NCI-H2196 (cell line): ENCODE data around the gene CLN5.
"Not testable (repeated sequence)": the region's sequence is repeated elsewhere in the genome, so short reads cannot be mapped to it uniquely, and the experiment has no call there.

ENCODE experiments used
- DNase-seq: peaks from one replicate; lab custom pipeline; 2025; ENCODE audit not compliant: unreplicated experiment; lab: John Stamatoyannopoulos, UW

CLN5 gene

DNA sequence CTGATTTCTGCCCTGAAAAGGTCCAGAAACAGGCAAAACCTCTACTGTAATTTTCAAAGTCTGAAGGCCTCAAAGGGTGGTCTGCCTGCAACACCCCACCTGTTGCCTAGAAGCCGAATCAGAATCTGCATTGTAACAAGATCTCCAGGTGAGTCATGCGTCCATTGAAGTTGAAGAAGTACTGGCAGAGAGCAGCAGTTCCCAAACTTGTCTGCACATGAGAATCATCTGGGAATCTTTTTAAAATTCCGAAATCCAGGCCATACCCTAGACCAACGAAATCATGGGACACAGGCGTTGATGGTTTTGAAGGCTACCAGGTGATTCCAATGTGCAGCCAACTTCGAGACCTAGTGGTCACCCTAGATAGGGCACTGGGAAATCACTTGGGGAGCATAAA is 16.0 kb upstream of the CLN5 start:
- DNase-seq: no peak

DNA sequence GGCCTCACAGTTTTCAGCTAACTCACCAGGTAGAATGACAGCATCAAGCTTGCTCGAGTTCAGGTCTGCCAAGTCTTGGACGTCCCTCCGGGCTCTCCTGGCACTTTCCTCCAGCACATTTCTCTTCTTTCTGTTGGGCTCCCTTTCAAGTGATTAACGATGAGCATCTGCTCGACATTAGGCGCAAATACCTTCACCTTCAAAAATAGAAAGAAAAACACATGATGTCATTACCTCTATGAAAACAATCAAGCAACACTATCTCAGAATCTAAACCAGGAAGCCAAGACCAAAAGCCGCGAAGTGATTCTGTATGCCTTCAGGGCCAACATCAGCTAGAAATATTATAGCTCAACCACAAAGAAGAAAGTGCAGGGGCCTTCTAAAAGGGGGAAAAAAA is 15.4 kb upstream of the CLN5 start:
- no peak for DNase-seq

DNA sequence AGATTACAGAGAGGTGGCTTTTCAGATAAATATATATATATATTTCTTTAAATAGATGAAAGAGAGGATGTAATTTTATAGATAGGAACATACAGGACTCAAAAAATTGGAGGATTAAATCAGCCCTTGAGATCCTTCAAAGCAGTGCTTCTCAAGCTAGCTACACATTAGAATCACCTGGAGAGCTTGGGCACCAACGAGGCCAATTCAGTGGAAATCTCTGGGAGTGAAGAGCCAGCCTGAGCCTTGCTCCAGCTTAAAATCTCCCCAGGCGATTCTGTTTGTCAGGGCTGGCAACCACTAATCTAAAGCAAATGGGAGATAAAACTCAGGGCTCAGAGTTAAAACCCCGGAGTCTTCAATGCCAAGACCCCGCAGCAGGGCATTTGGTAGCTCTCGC is 15.0 kb upstream of the CLN5 start:
- DNase-seq: no peak

DNA sequence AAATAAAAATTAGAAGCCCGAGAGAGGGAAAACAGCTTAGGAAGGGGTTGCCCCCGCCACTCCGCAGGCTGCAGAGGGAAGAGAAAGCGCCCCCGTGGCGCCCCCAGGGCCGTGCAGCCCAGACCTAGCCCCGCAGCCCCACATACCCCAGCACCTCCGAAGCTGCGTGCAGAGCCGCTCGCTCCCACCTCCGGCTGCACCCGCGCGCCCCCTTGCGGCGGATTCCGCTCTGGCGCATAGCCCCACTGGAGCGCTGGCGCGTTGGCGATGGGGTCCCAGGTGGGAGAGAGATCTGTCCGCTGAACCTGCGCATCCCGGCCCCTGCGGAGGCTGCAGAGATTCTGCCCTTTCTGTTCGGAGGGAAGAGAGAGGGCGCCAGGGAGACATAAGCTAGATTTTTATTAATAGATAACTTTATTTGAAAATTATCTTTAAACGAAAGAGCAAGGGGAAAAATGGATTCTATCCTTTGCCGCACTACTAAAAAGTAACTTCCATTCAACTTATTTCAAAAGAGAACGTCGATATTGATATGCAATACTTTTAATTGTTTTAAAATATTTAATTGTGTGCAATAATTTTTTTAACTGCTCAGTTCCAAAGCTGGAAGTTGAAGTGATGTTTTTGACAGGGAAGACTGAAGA is 11.7 kb upstream of the CLN5 start:
- peak; percentile 50 for DNase-seq

DNA sequence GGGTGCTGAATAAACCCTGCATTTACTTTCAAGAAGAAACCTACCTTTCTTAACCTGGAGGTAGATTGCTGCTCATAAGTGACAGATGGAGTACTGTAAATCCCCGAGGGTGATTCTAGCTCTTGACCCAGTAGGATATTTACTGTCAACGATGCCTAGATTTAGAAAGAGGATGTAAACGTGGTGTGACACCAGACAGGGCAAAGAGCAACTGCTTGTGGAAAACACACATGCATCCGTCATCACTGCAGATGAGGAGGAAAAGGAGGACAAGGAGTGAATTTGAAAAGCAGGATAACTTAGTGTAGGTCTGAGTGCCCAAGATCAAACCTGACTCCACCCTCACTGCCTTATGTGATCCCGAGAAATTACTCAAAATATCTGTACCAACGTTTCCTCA is 9.8 kb upstream of the CLN5 start:
- DNase-seq: no peak

DNA sequence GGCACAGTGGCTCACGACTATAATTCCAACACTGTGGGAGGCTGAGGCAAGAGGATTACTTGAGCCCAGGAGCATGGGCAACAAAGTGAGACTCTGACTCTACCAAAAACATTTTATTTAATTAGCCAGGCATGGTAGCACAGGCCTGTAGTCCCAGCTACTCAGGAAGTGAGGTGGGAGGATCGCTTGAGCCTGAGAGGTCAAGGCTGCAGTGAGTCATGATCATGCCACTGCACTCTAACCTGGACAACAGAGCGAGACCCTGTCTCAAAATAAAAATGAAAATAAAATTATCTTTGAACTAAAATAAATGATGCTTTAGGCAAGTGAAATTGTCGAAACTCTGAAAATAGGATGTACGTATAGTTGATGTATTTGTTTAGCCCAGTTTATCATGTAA is 8.2 kb upstream of the CLN5 start:
- no peak for DNase-seq

DNA sequence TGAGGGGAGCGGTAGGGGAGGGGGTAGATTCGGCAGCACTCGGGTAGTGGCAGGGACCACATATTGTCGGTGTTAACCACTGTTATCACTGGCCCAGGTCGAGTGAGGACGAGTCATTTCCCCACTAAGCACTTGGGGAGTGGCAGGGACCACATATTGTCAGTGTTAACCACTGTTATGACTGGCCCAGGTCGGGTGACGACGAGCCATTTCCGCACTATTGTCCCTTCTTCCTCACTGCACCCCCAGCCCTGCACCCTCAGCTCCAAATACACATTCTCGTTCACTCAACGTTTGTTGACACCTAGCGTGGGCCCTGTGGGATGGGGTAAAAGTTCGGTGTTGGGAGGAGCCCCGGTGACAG is 467 bp upstream of the CLN5 start:
- no peak for DNase-seq

DNA sequence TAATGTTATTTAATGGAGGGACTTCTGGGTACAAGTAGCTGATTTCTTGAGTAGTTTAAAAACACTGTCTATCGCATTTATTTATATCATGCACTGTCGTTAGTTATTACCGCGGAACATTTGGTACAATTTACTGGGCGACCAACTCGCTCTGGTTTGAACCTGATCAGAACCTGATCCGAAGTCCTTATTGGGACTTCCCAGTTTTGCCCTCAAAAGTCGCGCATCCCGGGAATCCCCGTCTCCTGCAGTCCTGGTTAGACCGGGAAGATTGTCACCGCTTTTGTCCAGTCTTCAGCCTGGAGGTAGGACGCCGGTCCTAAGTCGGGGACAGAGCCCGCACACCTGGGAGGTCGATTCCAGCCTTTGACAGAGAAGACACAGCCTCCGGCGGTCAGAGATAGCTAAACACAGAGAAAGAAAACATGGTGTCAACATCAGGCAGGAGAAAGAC is 694 bp downstream of the CLN5 start:
- no peak for DNase-seq

DNA sequence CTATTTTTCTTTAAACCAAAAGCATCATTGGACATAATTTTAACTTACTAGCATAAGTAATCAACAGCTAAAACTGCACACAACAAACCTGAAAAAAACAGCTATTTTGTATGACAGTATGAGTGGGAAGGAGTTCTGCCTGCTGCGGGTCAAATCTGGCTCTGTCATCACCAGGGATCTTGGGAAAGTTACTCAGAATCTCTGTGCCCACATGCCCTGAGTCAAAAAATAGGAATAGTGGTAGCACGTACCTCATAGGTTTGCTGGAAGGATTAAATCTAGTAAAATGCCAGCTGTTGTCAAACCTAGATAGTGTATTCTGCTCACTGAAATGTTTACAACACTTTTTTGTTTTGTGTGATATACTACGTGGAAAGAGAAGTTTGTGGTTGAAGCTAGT is 1.1 kb downstream of the CLN5 start:
- DNase-seq: no peak

DNA sequence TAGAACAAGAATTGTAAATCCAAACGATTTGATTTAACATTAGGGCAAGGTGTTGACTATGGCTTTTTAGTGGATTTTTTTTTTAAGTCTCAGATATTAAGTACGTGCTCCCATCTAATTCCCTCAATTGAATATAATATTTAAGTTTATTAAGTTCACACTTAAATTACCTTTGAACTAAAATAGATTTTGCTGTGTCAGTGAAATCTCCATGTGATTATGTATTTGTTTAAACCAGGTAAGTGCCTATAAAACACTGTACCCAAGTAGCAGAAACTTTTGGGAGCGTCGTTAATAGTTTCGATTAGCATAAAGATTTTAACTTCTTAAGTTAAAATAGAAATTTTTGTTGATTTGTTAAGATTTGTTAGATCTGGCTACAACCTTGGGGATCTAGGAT is 1.6 kb downstream of the CLN5 start:
- DNase-seq: no peak

DNA sequence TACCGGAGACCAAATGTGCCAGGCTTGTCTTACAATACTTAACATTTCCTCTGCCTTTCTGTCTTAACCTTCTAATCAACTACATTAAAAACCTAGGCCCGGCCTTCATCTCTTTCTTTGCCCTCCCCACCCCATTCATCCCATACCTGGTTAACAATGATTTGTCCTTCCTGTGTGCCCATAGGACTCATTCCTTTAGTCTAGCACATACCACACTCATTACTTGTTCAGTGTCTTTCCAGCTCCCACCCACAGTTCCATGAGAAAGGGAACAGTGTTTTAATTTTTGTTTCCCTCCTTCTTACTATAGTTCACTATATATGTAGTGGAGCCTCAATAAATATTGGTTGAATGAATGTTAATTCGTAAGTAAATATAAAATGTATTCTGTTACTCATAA is 2.4 kb downstream of the CLN5 start:
- no peak for DNase-seq

DNA sequence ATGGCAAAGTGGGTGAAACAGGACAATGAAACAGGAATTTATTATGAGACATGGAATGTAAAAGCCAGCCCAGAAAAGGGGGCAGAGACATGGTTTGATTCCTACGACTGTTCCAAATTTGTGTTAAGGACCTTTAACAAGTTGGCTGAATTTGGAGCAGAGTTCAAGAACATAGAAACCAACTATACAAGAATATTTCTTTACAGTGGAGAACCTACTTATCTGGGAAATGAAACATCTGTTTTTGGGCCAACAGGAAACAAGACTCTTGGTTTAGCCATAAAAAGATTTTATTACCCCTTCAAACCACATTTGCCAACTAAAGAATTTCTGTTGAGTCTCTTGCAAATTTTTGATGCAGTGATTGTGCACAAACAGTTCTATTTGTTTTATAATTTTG is 8.6 kb downstream of the CLN5 start:
- no peak for DNase-seq

DNA sequence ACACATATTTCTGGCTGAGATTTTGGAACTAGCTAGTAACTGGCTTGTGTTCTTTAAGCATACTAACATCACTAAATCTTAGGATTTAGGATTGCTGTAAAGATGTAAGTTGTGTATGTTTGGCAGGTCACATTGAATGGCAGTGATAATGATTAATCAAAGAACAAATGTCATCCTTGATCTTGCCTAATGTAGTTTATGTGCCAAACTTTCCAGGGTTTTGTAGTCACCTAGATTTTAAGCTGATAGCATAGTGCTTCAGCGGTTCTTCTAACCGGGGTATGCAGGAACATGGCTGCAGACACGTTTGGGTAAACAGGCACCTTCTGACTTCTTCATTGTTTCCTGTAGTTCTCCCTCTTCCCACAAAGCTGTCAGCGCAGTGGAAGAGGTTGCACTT is 9.7 kb downstream of the CLN5 start:
- no peak for DNase-seq

DNA sequence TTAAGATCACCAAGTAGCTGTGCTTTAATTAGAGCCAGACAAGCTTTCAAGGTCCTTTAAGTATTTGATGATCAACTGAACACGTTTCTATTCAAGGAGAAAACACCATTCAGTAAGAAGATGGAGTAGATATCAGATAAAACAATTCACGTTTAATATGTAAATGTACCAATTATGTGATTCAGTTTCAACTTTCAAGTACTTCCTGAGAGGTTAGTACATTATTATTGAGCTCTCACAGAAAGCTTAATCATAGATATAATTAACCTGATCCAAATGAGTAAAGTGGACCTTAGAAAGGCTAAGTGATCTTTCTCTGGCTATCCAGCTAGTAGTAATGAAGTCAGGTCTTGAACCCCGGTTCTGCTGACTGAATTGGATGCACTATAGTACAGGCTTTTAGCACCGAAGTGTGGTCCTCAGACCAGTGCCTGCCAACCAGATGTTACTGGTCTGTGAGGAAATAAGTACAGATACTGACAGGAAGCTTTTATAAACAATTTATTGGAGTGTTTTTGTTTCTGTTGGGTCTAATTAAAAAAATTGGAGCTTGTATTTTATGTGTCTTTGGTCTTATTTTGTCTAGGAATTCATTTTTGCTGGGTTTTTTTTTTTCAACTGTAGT is 10.2 kb downstream of the CLN5 start:
- DNase-seq: no peak

DNA sequence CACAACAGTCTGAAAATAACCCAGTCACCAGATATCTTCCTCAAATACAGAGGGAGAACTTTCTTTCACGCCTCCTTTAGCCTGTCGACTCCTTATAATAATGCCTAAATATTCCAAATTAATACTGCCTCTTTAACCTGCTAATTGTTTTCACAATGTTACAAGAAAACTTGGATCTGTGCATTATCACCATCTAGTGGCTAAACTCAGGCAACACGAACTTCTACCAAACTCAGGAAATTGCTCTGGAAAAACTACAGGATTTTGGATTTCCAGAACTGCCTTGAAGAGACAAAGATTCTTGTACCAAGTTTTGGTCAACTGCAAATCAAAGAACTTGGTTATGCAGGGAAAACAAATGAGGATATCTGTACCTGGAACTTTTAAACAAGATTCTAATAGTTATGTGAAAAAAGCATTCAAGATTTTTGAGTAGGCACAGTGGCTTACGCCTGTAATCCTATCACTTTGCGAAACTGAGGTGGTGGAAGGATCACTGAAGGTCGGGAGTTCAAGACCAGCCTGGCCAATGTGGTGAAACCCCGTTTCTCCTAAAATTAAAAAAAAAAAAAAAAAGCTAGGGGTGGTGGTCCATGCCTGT is 10.8 kb downstream of the CLN5 start:
- DNase-seq: peak; percentile 10

DNA sequence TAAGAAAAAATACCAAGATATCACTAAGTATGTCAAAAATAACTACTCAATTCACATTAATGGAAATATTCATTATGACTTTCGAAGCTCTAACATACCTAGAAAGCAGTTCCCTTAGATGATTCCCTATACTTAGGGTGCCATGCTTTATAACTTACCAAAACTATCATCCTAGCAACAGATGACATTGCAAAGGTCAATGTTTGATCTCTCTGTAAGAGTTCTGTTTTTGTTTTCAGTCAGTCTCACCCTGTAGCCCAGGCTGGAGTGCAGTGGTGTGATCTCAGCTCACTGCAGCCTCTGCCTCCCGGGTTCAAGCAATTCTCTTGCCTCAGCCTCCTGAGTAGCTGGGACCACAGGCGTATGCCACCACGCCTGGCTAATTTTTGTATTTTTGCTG is 16.5 kb downstream of the CLN5 start:
- not testable (repeated sequence) for DNase-seq

DNA sequence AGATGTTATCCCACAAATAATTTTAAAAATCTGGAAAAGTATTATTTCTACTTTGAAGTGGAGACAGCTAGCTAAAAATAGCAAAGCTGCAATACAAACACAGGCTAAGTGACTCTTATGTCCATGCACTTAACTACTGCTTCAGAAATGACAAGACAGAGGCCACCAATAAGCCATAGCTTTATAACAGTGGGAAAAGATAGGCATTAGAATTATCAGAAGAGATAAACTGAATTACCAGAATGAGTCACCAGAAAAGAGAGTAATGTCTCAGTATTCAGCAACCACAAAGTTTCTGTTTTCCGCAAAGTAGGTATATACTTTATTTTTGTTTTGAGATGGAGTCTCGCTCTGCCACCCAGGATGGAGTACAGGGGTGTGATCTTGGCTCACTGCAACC is 17.1 kb downstream of the CLN5 start:
- no peak for DNase-seq

DNA sequence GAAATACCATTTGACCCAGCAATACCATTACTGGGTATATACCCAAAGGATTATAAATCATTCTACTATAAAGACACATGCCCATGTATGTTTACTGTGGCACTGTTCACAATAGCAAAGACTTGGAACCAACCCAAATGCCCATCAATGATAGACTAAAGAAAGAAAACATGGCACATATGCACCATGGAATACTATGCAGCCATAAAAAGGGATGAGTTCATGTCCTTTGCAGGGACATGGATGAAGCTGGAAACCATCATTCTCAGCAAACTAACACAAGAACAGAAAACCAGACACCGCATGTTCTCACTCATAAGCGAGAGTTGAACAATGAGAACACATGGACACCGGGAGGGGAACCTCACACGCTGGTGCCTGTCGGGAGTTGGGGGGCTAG is 17.8 kb downstream of the CLN5 start:
- DNase-seq: not testable (repeated sequence)

DNA sequence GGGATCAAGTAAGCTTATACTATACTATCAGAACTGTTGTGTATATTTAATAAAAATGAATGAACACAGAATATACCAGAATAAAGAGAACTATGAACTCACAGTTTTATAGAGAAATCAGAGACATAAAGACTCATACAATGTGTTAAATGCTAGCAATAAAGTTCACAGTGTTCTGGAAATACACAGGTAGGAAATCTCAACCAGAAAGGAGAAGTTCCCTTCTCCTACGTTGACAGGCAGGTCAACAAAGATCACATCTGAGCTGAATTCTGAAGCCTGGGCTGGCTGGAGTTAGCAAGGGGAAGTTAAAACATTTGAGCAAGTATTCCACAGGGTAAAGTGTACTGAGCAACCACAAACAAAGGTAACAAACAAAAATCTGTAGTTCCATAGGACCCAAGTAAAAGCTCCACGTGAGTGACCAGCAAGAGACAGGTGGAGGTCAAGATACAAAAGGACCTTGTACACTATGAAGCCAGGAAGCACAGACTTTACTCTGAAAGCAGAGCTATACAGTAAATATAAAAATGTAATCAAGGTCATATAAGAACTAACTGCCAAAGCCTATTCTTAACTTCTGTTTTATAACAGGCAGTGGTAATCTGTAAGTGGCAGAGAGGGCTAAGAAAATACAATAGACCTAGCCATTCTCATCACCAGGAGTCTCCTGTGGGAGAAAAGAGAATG is 22.1 kb downstream of the CLN5 start:
- no peak for DNase-seq

DNA sequence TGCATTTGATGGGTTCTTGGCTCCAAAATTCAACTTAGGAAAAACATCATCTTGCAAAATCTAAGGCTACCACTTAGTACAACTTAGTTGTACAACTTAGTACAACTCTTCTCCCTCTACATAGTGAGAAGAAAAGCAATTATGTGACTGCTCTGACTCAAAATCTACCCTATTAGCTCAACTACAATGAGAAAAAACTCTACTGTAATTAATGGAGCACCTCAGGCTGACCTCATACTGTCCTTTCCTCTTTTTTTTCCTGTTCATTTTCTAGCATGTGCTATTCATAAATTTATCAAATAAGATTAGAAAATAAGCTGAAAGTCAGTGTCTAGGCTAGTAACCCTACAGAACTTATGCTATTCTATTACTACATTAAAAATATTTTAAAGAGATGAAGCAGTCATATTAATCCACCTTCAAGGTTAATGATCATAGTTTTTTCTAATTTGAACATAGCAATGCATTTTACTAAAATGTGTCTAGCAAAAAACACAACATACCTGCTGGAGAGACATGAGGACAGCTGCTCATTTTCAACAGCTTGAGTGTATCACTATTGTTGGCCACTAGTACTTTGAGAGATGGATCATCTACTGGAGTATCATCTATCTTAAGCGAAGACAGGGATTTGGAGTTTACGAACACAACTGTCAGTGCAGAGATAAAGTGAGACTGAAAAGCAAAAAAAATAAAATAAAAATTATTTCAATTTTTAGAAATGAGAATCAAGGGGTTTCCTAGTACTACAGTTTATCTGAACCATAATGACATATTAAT is 23.2 kb downstream of the CLN5 start:
- DNase-seq: no peak

DNA sequence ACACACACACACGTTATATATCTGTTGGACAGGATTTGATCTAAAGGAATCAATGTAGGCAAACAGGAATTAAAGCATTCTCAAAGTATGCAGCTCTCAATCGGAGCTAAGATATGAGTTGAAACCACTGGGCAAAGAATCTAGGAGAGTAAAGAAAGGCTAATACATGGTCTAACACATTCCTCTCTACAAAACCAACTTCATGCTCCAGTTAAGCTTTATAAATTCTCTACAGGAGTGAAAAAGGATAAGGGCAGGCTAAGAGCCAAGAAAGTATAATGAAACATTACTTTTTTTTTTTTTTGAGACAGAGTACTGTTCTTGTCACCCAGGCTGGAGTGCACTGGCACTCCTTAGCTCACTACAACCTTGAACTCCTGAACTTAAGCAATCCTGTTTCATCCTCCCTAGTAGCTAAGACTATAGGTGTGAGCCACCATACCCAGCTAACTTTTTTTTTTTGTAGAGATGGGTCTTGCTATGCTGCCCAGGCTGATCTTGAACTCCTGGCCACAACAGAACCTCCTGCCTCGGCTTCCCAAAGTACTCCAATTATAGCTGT is 24.5 kb downstream of the CLN5 start:
- DNase-seq: no peak
